Measurements from ENCODE around the gene ATG10.
A peak's percentile ranks its signal among the peaks of the same experiment; 100 is the strongest.
"Not testable (repeated sequence)": the region's sequence is repeated elsewhere in the genome, so short reads cannot be mapped to it uniquely, and the experiment has no call there.

The ATG10 gene

GRCh38 chr5:82011761-82012160 is 39.9 kb downstream of the ATG10 start:
- no peak overlapping the region for H3K4me3 ChIP-seq (ENCODE audit: low read depth, low read length)
- no peak for DNase-seq (ENCODE audit: low read depth)
- TF ChIP-seq CTCF (IDR thresholded peaks at IDR 0.05; ENCODE audit: control insufficient read depth, extremely low read depth, insufficient read depth), result no peak

- H3K4me3 ChIP-seq (ENCODE audit: low read depth, low read length); DNase-seq (ENCODE audit: low read depth): not testable (repeated sequence)
Observed at GRCh38 chr5:82014644-82015043, 42.8 kb downstream of the ATG10 start.

GRCh38 chr5:82018462-82018861 is 46.6 kb downstream of the ATG10 start:
- TF ChIP-seq CTCF (IDR thresholded peaks at IDR 0.05; ENCODE audit: control insufficient read depth, extremely low read depth, insufficient read depth), result no peak
- no peak for DNase-seq (ENCODE audit: low read depth)
- no peak overlapping the region for H3K4me3 ChIP-seq (ENCODE audit: low read depth, low read length)

- DNase-seq (ENCODE audit: low read depth), result no peak
- no peak overlapping the region for H3K4me3 ChIP-seq (ENCODE audit: low read depth, low read length)
- no peak for TF ChIP-seq CTCF (IDR thresholded peaks at IDR 0.05; ENCODE audit: control insufficient read depth, extremely low read depth, insufficient read depth)
Observed at GRCh38 chr5:82019342-82020138, 47.7 kb downstream of the ATG10 start.

GRCh38 chr5:82022499-82022898 is 50.7 kb downstream of the ATG10 start:
- H3K4me3 ChIP-seq (ENCODE audit: low read depth, low read length), result no peak overlapping the region
- no peak for DNase-seq (ENCODE audit: low read depth)
- no peak for TF ChIP-seq CTCF (IDR thresholded peaks at IDR 0.05; ENCODE audit: control insufficient read depth, extremely low read depth, insufficient read depth)

GRCh38 chr5:82023644-82024043 is 51.8 kb downstream of the ATG10 start:
- DNase-seq (ENCODE audit: low read depth), result peak; percentile 39
- H3K4me3 ChIP-seq (ENCODE audit: low read depth, low read length), result no peak overlapping the region
- TF ChIP-seq CTCF (IDR thresholded peaks at IDR 0.05; ENCODE audit: control insufficient read depth, extremely low read depth, insufficient read depth), result no peak

GRCh38 chr5:82031220-82032119 is 59.6 kb downstream of the ATG10 start:
- no peak for DNase-seq (ENCODE audit: low read depth)
- no peak overlapping the region for H3K4me3 ChIP-seq (ENCODE audit: low read depth, low read length)
- TF ChIP-seq CTCF (IDR thresholded peaks at IDR 0.05; ENCODE audit: control insufficient read depth, extremely low read depth, insufficient read depth), result no peak

- DNase-seq (ENCODE audit: low read depth); H3K4me3 ChIP-seq (ENCODE audit: low read depth, low read length): not testable (repeated sequence)
Observed at GRCh38 chr5:82042894-82043293, 71.1 kb downstream of the ATG10 start.

All from LNCaP clone FGC (cell line).